Ascending aorta (tissue), 2 donors: ENCODE measurements around the gene ONECUT1. TPM values are rescaled to one million over a fixed set of nuclear protein-coding genes. Genes with fewer than 3 reads are reported as not detected.

Experiments used
- DNase-seq, 2 donors: peaks; one replicate each; pipeline ENCODE4 v3.0.0-alpha.2; 2019; ENCODE audit warnings: low spot score in 2 of 2
- H3K27ac ChIP-seq, 2 donors: fragments of 200-600 bp; sonication (generic); one replicate each; pipeline ENCODE4 v1.5.1; 2016 to 2017; ENCODE audit warnings: mild to moderate bottlenecking in 1 of 2
- H3K27me3 ChIP-seq: fragments of 200-600 bp; sonication (generic); one replicate; pipeline ENCODE4 v1.5.1; 2017
- H3K36me3 ChIP-seq, 2 donors: fragments of 200-600 bp; sonication (generic); one replicate each; pipeline ENCODE4 v1.5.1; 2016
- H3K4me1 ChIP-seq, 2 donors: fragments of 200-600 bp; sonication (generic); one replicate each; pipeline ENCODE4 v1.5.1; 2016 to 2017; ENCODE audit warnings: mild to moderate bottlenecking in 1 of 2
- H3K4me3 ChIP-seq, 2 donors: fragments of 200-600 bp; sonication (generic); one replicate each; pipeline ENCODE4 v1.5.1; 2016 to 2017; ENCODE audit warnings: mild to moderate bottlenecking in 1 of 2
- H3K9me3 ChIP-seq, 2 donors: fragments of 200-600 bp; sonication (generic); one replicate each; pipeline ENCODE4 v1.5.1; 2016
- CTCF ChIP-seq, 3 experiments: fragments of 200-600 bp in 2 of 3; fragments of 450-650 bp in 1 of 3; sonication (generic) in 2 of 3; IDR thresholded peaks; one replicate each; pipeline ENCODE4 v1.5.1; 2016 to 2019; ENCODE audit warnings: antibody characterized with exemption in 3 of 3, mild to moderate bottlenecking in 1 of 3, moderate library complexity in 1 of 3
- intact Hi-C: fragments of 100-400 bp; cut with DNase I; formaldehyde crosslinking; loops from one replicate; pipeline ENCODE4 v1.15.1; 2023
- total RNA-seq: library from RNA; depleted of rRNA; stranded (reverse); fragments of >200 nt; gene quantifications from one replicate; pipeline ENCODE4 v1.1.0, GENCODE V29; 2016

Gene ONECUT1
- total RNA-seq, 1 donor from 2014 or later = 1.5 TPM

- TF ChIP-seq CTCF (IDR thresholded peaks at IDR 0.05) = no peak
- Histone ChIP-seq H3K36me3 (no peaks in the 10 kb centered on the region), H3K9me3 (no peaks in the 10 kb centered on the region), H3K4me3 (no peak overlapping the region), H3K4me1 (peaks cover 5 to 17% of the 10 kb centered on the region in 2 donors), H3K27me3 (peaks cover 34% of the 10 kb centered on the region), H3K27ac (no peak overlapping the region)
- intact Hi-C loops = loop anchor here (10.0 kb wide), 1 partner anchor 412 kb away; no protein-coding TSS in a partner anchor
- no peak for DNase-seq
These were observed 7.6 kb downstream of the ONECUT1 start for GRCh38 chr15:52782514-52782913.

GRCh38 chr15:52780172-52780980 lies 9.8 kb downstream of the ONECUT1 start:
- Histone ChIP-seq H3K9me3 (no peaks in the 10 kb centered on the region), H3K4me1 (peaks cover 0 to 14% of the 10 kb centered on the region in 2 donors), H3K36me3 (no peaks in the 10 kb centered on the region), H3K27me3 (peaks cover 14% of the 10 kb centered on the region), H3K27ac (no peak overlapping the region), H3K4me3 (peak overlapping the region in 1 of 2 donors; percentile 34)
- DNase-seq = no peak
- TF ChIP-seq CTCF (IDR thresholded peaks at IDR 0.05) = peak; percentile 33 to 83 (median 69)
- intact Hi-C loops = loop anchor here (10.0 kb wide), 1 partner anchor 414 kb away; no protein-coding TSS in a partner anchor

- intact Hi-C loops = no loop called here
- DNase-seq = no peak
- Histone ChIP-seq H3K27me3 (peaks cover 5% of the 10 kb centered on the region), H3K27ac (no peak overlapping the region), H3K36me3 (no peaks in the 10 kb centered on the region), H3K4me3 (no peak overlapping the region), H3K9me3 (no peaks in the 10 kb centered on the region), H3K4me1 (no peaks in the 10 kb centered on the region)
- TF ChIP-seq CTCF (IDR thresholded peaks at IDR 0.05) = no peak
These were observed 11.7 kb downstream of the ONECUT1 start for GRCh38 chr15:52778457-52778856.

- Histone ChIP-seq H3K4me1 (no peaks in the 10 kb centered on the region), H3K27me3 (no peaks in the 10 kb centered on the region), H3K9me3 (no peaks in the 10 kb centered on the region), H3K36me3 (no peaks in the 10 kb centered on the region), H3K4me3 (no peak overlapping the region), H3K27ac (no peak overlapping the region)
- intact Hi-C loops = no loop called here
- TF ChIP-seq CTCF (IDR thresholded peaks at IDR 0.05) = no peak
- no peak for DNase-seq
These were observed 17.4 kb downstream of the ONECUT1 start for GRCh38 chr15:52772766-52773165.

GRCh38 chr15:52765785-52766184 lies 24.4 kb downstream of the ONECUT1 start:
- intact Hi-C loops = no loop called here
- Histone ChIP-seq H3K27ac (no peak overlapping the region), H3K4me1 (no peaks in the 10 kb centered on the region), H3K36me3 (no peaks in the 10 kb centered on the region), H3K9me3 (no peaks in the 10 kb centered on the region), H3K27me3 (no peaks in the 10 kb centered on the region), H3K4me3 (no peak overlapping the region)
- DNase-seq = no peak
- TF ChIP-seq CTCF (IDR thresholded peaks at IDR 0.05) = peak in 1 of 3 experiments; percentile 12
